ENCODE data around the gene NDUFB2.

The NDUFB2 gene

GRCh38 chr7:140653319-140654108 lies 43.0 kb upstream of the NDUFB2 start (continued):
- TF ChIP-seq ZSCAN4 (tag by site-specific recombination; IDR thresholded peaks at IDR 0.05) (no peak), GLIS1 (tag by site-specific recombination; IDR thresholded peaks at IDR 0.05) (no peak), ZFHX2 (tag by site-specific recombination; conservative IDR thresholded peaks at IDR 0.05) (no peak), ZNF747 (tag by site-specific recombination; IDR thresholded peaks at IDR 0.05) (no peak), ZNF654 (tag by site-specific recombination; IDR thresholded peaks at IDR 0.05; ENCODE audit: low read depth) (peak; percentile 96), ZSCAN23 (tag by site-specific recombination; IDR thresholded peaks at IDR 0.05) (no peak), ZNF600 (tag by site-specific recombination; IDR thresholded peaks at IDR 0.05) (peak; percentile 48; the same call in 1 of the 2 replicates), ZBTB26 (tag by site-specific recombination; optimal IDR thresholded peaks at IDR 0.05) (no peak), ZSCAN18 (tag by site-specific recombination; IDR thresholded peaks at IDR 0.05) (no peak), ZNF785 (tag by site-specific recombination; IDR thresholded peaks at IDR 0.05) (no peak), PRDM6 (tag by site-specific recombination; IDR thresholded peaks at IDR 0.05) (no peak), OVOL3 (tag by site-specific recombination; IDR thresholded peaks at IDR 0.05) (no peak), ZEB2 (tag by site-specific recombination; IDR thresholded peaks at IDR 0.05) (no peak), ZBTB17 (tag by site-specific recombination; IDR thresholded peaks at IDR 0.05) (peak; percentile 26; the same call in 1 of the 2 replicates), REPIN1 (tag by site-specific recombination; IDR thresholded peaks at IDR 0.05; ENCODE audit: low read depth) (no peak), ZNF645 (tag by site-specific recombination; IDR thresholded peaks at IDR 0.05) (no peak), ZNF514 (tag by site-specific recombination; IDR thresholded peaks at IDR 0.05) (no peak), ZBTB8A (tag by site-specific recombination; IDR thresholded peaks at IDR 0.05) (no peak), SP7 (tag by site-specific recombination; IDR thresholded peaks at IDR 0.05) (0 out of 2 replicates have a peak, but pooled peaks have one; percentile 23), ZNF621 (tag by site-specific recombination; IDR thresholded peaks at IDR 0.05) (no peak), ZNF148 (tag by site-specific recombination; IDR thresholded peaks at IDR 0.05; ENCODE audit: borderline replicate concordance) (no peak), OSR2 (tag by site-specific recombination; IDR thresholded peaks at IDR 0.05) (no peak), ZNF391 (tag by site-specific recombination; IDR thresholded peaks at IDR 0.05; ENCODE audit: borderline replicate concordance, low read depth) (no peak), EGR2 (tag by site-specific recombination; IDR thresholded peaks at IDR 0.05; ENCODE audit: low read depth) (no peak), KLF7 (tag by site-specific recombination; IDR thresholded peaks at IDR 0.05; ENCODE audit: borderline replicate concordance) (no peak), ZNF555 (tag by site-specific recombination; conservative IDR thresholded peaks at IDR 0.05) (no peak), ZNF530 (tag by site-specific recombination; IDR thresholded peaks at IDR 0.05; ENCODE audit: low read depth) (no peak), ZNF174 (tag by site-specific recombination; IDR thresholded peaks at IDR 0.05) (no peak), ZNF157 (tag by site-specific recombination; IDR thresholded peaks at IDR 0.05) (no peak), GLIS2 (tag by site-specific recombination; IDR thresholded peaks at IDR 0.05) (no peak), ZXDB (tag by site-specific recombination; IDR thresholded peaks at IDR 0.05) (no peak), ZNF707 (tag by site-specific recombination; IDR thresholded peaks at IDR 0.05) (no peak)
